Urothelium cell line (cell line): Measurements from ENCODE around the gene JPH3.

ENCODE experiments used
- DNase-seq: peaks from one replicate; pipeline ENCODE4 v3.0.0; 2011; ENCODE audit warnings: low spot score, mixed read lengths
- FAIRE-seq: peaks from 2 replicates; lab custom pipeline; 2011; peaks lifted over from hg19 to GRCh38; lab: Jason Lieb, UNC

Gene JPH3

GRCh38 chr16:87648698-87649487 lies 46.6 kb downstream of the JPH3 start:
- FAIRE-seq = no peak

DNA sequence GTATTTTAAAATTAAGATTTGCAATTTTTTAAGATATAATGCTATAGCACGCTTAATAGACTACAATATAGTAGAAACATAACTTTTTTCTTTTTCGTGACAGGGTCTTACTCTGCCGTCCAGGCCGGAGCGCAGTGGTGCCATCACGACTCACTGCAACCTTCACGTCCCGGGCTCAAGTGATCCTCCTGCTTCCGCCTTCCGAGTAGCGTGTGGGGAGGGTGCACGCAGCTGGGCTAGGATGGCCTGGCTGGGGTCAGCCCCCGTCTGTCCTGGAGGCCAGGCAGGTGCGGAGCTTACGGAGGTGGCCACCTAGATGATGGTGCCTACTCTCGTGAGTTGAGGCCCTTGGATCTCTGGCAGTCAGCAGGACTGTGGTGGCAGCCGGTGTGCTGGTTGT lies 50.1 kb downstream of the JPH3 start:
- DNase-seq (no peak), FAIRE-seq (no peak)

More at GRCh38 chr16:87648698-87649487, 46.6 kb downstream of the JPH3 start:
- DNase-seq = no peak

GRCh38 chr16:87652799-87653198 lies 50.5 kb downstream of the JPH3 start:
- FAIRE-seq (no peak), DNase-seq (no peak)

- DNase-seq = peak; percentile 53
- FAIRE-seq = no peak
These were observed 50.9 kb downstream of the JPH3 start for GRCh38 chr16:87653234-87653633.

- DNase-seq (no peak), FAIRE-seq (no peak)
These were observed 52.5 kb downstream of the JPH3 start for GRCh38 chr16:87654826-87655225.

DNA sequence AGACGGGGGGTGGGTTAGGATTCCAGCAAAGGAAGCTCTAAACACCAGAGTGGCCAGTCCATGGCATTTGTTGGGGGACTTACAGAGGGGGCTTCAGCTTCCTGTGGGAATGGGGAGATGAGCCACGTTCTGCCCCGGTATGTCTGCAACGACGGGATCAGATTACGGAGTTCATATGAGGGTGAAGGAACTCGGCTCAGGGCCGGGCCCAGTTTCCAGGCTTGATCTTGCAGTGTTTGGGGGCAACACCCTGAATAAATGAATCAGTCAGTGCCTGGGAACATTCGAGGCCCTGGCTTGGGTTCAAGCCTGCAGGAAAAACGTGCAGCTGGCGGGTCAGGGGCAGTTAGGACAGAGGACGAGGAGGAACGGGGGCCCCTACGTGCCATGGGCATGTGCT lies 54.0 kb downstream of the JPH3 start:
- FAIRE-seq (no peak), DNase-seq (no peak)

DNA sequence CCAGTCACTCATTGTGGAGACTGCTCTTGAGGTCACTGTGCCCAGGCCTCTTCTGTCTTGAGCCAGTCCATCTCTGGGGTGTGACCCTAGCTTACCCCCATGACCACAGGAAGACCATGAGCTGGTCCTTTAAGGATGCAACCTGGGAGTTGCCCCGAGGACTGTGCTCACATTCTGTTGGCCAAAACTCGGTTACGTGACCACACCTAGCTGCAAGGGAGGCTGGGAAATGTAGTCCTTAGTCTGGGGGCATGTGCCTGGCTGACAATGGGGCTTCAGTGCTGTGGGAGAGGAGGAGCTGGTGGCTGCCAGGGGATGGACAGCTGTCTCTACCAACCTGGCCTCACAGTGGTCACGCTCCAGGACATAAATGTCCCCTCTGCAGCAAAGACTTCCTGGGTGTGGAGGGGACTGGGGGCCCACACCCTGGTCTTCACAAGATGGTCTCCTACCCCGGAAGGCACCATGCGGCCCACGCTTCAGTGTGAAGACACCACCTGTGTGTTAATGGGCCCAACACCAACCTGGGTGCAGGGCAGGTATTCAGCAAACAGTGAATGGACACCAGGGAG lies 55.4 kb downstream of the JPH3 start:
- FAIRE-seq (peak; percentile 50), DNase-seq (peak; percentile 45)

DNA sequence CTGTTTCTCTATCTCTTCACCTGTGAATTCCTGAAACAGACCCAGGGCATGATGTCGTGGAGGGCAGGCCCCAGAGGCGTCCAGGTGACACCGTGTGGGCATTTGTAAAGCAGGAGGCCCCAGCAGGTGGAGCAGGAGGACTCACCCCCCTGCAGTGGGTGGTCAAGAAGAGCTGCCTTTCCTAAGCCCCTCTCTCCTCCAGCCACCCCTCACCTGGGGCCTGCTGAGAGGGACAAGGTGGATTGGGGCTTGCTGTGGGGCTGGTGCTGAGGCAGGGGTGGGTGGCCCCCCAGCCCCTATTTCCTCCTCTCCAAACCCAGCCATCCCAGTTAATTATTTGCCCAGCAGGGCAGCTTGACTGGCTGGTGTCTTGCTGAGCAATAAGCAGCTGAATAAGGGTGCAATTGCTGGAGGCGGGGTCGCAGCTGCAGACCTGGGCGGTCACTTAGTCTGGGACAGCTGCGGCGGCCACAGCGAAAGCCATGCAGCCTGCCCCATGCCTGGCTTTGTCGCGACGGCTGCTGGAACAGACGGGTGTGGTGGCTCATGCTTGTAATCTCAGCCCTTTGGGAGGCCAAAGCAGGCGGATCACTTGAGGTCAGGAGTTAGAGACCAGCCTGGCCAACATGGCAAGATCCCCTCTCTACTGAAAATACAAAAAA lies 56.4 kb downstream of the JPH3 start:
- DNase-seq (no peak), FAIRE-seq (no peak)

GRCh38 chr16:87661561-87661960 lies 59.3 kb downstream of the JPH3 start:
- peak; percentile 61 for DNase-seq
- FAIRE-seq = no peak

DNA sequence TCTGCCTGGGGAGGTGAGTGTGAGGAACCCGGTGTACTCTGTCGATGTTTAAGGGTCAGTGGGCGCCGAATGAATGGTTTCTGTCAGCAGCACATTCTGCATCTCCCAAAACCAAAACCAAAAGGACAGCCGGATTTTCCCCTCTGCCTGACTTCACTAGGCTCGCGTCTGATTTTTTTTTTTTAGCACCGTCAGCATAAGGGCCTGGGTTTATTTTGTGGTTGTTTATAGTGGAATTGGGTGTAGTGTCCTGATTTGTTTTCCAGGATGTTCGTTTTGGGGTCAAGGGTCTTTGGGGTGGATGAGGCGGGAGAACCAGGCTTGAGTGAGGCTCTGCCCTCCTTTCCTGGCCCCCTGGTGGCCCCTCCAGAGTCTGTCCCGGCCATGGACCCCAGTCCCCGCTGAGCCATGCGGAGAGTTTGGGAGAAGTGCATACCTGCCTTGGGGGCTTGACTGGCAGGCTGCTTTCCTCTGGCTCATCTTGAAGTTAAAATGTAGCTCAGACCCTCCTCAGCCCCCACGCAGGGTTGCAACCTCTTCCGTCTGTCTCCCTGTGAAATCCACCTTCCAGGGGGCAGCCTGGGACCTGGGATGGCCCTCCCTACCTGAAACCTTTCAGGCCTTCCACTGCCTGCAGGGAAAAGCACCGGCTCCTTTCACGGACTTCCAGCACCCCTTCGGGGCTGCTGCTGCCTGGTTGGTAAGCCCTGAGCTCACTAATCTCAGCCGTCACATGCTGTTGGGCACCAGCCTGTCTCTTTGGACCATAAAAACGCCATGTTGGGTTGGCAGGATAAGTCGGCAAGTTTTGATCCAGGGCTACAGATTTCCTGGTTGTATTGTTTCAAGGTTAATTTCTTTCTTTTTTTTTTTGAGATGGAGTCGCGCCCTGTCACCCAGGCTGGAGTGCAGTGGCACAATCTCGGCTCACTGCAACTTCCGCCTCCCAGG lies 60.2 kb downstream of the JPH3 start:
- DNase-seq = no peak

DNA sequence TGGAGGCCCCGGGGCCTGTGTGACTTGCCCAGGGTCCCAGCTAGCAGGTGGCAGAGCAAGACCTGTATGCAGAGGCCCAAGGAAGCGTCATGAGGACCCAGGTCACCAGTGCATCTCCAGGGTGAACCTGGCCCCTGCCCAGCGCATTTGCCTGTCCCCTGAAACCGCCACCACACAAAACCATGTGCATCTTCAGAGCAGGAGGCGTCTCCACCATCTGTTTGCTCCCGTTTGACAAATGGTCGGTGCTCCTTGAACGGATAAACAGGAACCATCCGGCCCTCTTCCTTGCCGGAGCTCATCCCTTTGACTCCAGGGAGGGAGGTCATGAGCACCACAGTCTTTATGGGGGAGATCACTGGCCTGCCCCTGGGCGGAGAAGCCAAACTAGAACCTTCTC lies 62.5 kb downstream of the JPH3 start:
- DNase-seq = no peak
- no peak for FAIRE-seq

More for the DNA sequence above, 60.2 kb downstream of the JPH3 start:
- FAIRE-seq = no peak

DNA sequence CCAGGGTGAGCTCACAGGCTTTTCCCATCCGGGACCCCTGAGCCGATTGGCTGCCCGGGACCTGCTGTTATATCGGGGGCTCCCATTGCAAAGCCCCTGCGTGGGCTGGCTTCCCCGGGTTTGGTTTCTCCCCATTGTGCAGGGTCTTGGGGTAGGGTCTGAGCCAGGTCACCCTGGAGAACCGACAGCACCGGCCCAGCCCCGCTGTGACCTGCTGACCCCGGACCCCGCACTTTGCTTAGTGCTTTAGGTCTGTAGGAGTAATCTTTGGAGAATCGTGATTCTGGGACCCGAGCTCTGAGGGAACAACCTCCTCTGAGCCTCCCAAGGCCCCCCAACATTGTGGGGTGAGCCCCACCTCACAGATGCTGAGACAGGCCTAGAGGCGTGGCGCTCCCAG lies 62.9 kb downstream of the JPH3 start:
- DNase-seq = no peak
- FAIRE-seq = no peak

GRCh38 chr16:87666919-87667318 lies 64.6 kb downstream of the JPH3 start:
- FAIRE-seq (no peak), DNase-seq (no peak)

- DNase-seq (no peak), FAIRE-seq (no peak)
These were observed 65.1 kb downstream of the JPH3 start for GRCh38 chr16:87667443-87667842.

GRCh38 chr16:87667946-87668345 lies 65.6 kb downstream of the JPH3 start:
- FAIRE-seq (no peak), DNase-seq (no peak)

GRCh38 chr16:87669672-87670071 lies 67.4 kb downstream of the JPH3 start:
- DNase-seq (no peak), FAIRE-seq (no peak)

DNA sequence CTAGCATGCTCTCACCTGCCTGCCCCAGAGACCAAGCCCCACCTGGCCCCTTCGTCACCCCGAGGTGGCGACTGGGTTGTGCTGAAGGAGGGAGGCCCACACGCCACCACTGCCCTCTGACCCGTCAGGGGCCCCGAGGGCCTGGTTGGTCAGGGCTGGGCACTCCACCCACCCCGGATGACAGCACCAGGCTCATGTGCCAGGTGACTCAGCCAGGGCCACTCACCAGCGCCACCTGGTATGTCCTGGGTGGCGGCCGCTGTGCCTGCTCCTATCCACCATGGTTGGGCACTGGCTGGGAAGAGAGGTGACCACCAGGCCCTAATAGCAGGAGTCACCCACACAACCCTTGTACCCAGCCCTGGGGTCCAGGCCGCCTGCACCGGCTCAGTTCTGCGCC lies 68.9 kb downstream of the JPH3 start:
- DNase-seq (no peak), FAIRE-seq (no peak)

GRCh38 chr16:87671715-87672270 lies 69.5 kb downstream of the JPH3 start:
- FAIRE-seq (no peak), DNase-seq (no peak)

DNA sequence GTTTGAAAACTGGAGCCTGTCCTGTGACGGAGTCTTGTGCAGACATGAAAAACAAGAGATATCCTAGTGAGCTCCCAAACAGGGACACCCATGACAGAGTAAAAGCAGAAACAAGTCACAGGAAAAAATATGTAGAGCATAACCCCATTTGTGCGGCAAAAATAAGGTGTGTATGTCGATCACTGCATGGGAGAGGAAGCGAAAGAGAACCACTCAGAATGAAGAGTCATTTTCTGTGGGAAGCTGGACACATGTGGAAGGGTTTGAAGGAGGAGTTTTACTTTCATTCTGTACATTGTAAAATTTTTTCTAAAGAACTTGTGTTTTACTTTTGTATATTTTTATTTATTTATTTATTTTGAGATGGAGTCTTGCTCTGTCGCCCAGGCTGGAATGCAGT lies 72.1 kb downstream of the JPH3 start:
- no peak for FAIRE-seq

GRCh38 chr16:87675111-87675719 lies 72.9 kb downstream of the JPH3 start:
- FAIRE-seq (no peak), DNase-seq (no peak)

More for the DNA sequence above, 72.1 kb downstream of the JPH3 start:
- DNase-seq = no peak
